Measurements from ENCODE around the gene RTP3. TPM values are rescaled to one million over a fixed set of nuclear protein-coding genes. Genes with fewer than 3 reads are reported as not detected.

The RTP3 gene
- total and polyA plus RNA-seq, 4 donors = 1.0 to 61.7 (median 26.6) TPM

- Histone ChIP-seq H3K9ac (ENCODE audit: low read depth in 1 of 2, low read length in 2 of 2) (no peak overlapping the region), H3K27me3 (ENCODE audit: control insufficient read depth in 4 of 4, insufficient read depth in 4 of 4, low read length in 3 of 4) (no peaks in the 10 kb centered on the region), H3K4me3 (ENCODE audit: low read depth in 1 of 3, low read length in 3 of 3) (no peak overlapping the region), H3K9me3 (ENCODE audit: control insufficient read depth in 4 of 4, low read length in 3 of 4) (no peaks in the 10 kb centered on the region), H3K36me3 (ENCODE audit: control insufficient read depth in 4 of 4, insufficient read depth in 3 of 4, low read depth in 1 of 4, low read length in 3 of 4) (no peaks in the 10 kb centered on the region), H3K4me1 (ENCODE audit: control insufficient read depth in 4 of 4, insufficient read depth in 4 of 4, low read length in 3 of 4) (peaks cover 0 to 9% (median 8%) of the 10 kb centered on the region in 4 donors), H3K27ac (ENCODE audit: low read depth in 1 of 2, low read length in 2 of 2) (no peak overlapping the region)
- DNase-seq (ENCODE audit: low spot score) = no peak
- TF ChIP-seq MAX (IDR thresholded peaks at IDR 0.05) = no peak
- TF ChIP-seq TAF1 (conservative IDR thresholded peaks at IDR 0.05) = no peak
- TF ChIP-seq, protein P1, sequence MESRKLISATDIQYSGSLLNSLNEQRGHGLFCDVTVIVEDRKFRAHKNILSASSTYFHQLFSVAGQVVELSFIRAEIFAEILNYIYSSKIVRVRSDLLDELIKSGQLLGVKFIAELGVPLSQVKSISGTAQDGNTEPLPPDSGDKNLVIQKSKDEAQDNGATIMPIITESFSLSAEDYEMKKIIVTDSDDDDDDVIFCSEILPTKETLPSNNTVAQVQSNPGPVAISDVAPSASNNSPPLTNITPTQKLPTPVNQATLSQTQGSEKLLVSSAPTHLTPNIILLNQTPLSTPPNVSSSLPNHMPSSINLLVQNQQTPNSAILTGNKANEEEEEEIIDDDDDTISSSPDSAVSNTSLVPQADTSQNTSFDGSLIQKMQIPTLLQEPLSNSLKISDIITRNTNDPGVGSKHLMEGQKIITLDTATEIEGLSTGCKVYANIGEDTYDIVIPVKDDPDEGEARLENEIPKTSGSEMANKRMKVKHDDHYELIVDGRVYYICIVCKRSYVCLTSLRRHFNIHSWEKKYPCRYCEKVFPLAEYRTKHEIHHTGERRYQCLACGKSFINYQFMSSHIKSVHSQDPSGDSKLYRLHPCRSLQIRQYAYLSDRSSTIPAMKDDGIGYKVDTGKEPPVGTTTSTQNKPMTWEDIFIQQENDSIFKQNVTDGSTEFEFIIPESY (IDR thresholded peaks at IDR 0.05) = no peak
- TF ChIP-seq SP1 (IDR thresholded peaks at IDR 0.05) = no peak
- TF ChIP-seq HNF4A (conservative IDR thresholded peaks at IDR 0.05) = no peak
- TF ChIP-seq FOXA1 (IDR thresholded peaks at IDR 0.05) = no peak
- TF ChIP-seq ATF3 (IDR thresholded peaks at IDR 0.05) = no peak
- no peak for TF ChIP-seq FOXA2 (IDR thresholded peaks at IDR 0.05)
- no peak for TF ChIP-seq NR2F2 (IDR thresholded peaks at IDR 0.05)
- TF ChIP-seq, protein P2, sequence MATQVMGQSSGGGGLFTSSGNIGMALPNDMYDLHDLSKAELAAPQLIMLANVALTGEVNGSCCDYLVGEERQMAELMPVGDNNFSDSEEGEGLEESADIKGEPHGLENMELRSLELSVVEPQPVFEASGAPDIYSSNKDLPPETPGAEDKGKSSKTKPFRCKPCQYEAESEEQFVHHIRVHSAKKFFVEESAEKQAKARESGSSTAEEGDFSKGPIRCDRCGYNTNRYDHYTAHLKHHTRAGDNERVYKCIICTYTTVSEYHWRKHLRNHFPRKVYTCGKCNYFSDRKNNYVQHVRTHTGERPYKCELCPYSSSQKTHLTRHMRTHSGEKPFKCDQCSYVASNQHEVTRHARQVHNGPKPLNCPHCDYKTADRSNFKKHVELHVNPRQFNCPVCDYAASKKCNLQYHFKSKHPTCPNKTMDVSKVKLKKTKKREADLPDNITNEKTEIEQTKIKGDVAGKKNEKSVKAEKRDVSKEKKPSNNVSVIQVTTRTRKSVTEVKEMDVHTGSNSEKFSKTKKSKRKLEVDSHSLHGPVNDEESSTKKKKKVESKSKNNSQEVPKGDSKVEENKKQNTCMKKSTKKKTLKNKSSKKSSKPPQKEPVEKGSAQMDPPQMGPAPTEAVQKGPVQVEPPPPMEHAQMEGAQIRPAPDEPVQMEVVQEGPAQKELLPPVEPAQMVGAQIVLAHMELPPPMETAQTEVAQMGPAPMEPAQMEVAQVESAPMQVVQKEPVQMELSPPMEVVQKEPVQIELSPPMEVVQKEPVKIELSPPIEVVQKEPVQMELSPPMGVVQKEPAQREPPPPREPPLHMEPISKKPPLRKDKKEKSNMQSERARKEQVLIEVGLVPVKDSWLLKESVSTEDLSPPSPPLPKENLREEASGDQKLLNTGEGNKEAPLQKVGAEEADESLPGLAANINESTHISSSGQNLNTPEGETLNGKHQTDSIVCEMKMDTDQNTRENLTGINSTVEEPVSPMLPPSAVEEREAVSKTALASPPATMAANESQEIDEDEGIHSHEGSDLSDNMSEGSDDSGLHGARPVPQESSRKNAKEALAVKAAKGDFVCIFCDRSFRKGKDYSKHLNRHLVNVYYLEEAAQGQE (IDR thresholded peaks at IDR 0.05) = no peak
- TF ChIP-seq JUND (IDR thresholded peaks at IDR 0.05) = no peak
- no peak for TF ChIP-seq EGR1 (IDR thresholded peaks at IDR 0.05; ENCODE audit: low read depth in 2 of 2)
- TF ChIP-seq YY1 (IDR thresholded peaks at IDR 0.05) = no peak
- no peak for TF ChIP-seq RAD21 (IDR thresholded peaks at IDR 0.05)
- no peak for TF ChIP-seq HNF4G (IDR thresholded peaks at IDR 0.05)
- TF ChIP-seq RXRA (IDR thresholded peaks at IDR 0.05) = no peak
- TF ChIP-seq GABPA (IDR thresholded peaks at IDR 0.05 in 1 of 2, conservative IDR thresholded peaks at IDR 0.05 in 1 of 2) = no peak
- TF ChIP-seq, protein P3, sequence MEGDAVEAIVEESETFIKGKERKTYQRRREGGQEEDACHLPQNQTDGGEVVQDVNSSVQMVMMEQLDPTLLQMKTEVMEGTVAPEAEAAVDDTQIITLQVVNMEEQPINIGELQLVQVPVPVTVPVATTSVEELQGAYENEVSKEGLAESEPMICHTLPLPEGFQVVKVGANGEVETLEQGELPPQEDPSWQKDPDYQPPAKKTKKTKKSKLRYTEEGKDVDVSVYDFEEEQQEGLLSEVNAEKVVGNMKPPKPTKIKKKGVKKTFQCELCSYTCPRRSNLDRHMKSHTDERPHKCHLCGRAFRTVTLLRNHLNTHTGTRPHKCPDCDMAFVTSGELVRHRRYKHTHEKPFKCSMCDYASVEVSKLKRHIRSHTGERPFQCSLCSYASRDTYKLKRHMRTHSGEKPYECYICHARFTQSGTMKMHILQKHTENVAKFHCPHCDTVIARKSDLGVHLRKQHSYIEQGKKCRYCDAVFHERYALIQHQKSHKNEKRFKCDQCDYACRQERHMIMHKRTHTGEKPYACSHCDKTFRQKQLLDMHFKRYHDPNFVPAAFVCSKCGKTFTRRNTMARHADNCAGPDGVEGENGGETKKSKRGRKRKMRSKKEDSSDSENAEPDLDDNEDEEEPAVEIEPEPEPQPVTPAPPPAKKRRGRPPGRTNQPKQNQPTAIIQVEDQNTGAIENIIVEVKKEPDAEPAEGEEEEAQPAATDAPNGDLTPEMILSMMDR (IDR thresholded peaks at IDR 0.05; ENCODE audit: low read depth, low read length, missing input control) = no peak
- WGBS = 80% methylated on average over 1 of the region's 1 CpG
Measured at GRCh38 chr3:46484388-46484787, 13.4 kb upstream of the RTP3 start.

Data from liver (tissue), 9 donors.